GM12878 (cell line): ENCODE results near the gene TPK1. TPM values are rescaled to one million over a fixed set of nuclear protein-coding genes. Genes with fewer than 3 reads are reported as not detected.

Source experiments
- ATAC-seq: fragments of 200-7000 bp; cut with Tn5 transposase; 3 replicates; pipeline ENCODE4 v1.9.1; 2020; ENCODE audit warnings: mild to moderate bottlenecking, moderate library complexity
- BruUV-seq: library from RNA; stranded (reverse); fragments of 400-500 nt; replicated peaks from 2 replicates; lab custom pipeline; 2021; lab: Mats Ljungman, UMichigan
- CTCF ChIA-PET: fragments of 300-600 bp; sonication (Branson Sonifier 250); formaldehyde crosslinking; extraction: SDS; loops from one replicate; lab custom pipeline; 2021; ENCODE audit warnings: inconsistent platforms; lab: Yijun Ruan, JAX
- POLR2A ChIA-PET: fragments of 350-600 bp; formaldehyde crosslinking; extraction: SDS; loops from one replicate; lab custom pipeline; 2021; ENCODE audit warnings: inconsistent platforms; lab: Charles Lee
- RAD21 ChIA-PET: fragments of 300-600 bp; sonication (Branson Sonifier 250); formaldehyde crosslinking; loops from one replicate; lab custom pipeline; 2023; ENCODE audit warnings: antibody characterized with exemption; ENCODE audit not compliant: unreplicated experiment; lab: Charles Lee
- SMC1A ChIA-PET: fragments of 300-600 bp; sonication (Branson Sonifier 250); formaldehyde crosslinking; loops from one replicate; lab custom pipeline; 2023; ENCODE audit not compliant: unreplicated experiment, uncharacterized antibody; lab: Charles Lee
- DNase-seq: peaks from one replicate; pipeline ENCODE4 v3.0.0-alpha.2; 2011; ENCODE audit warnings: low read depth, low spot score
- FAIRE-seq: peaks from 3 replicates; lab custom pipeline; 2011; peaks lifted over from hg19 to GRCh38; lab: Jason Lieb, UNC
- H2AFZ ChIP-seq: 2 replicates; pipeline ENCODE4 v1.6.0; 2011; ENCODE audit warnings: low read depth, low read length, control low read depth; ENCODE audit not compliant: control insufficient read depth
- H3K27ac ChIP-seq: 2 replicates; pipeline ENCODE4 v1.5.1; 2011; ENCODE audit warnings: control low read depth; ENCODE audit not compliant: control insufficient read depth, insufficient read depth
- H3K27me3 ChIP-seq, 2 experiments: replicated peaks in 1 of 2; 2 replicates each; pipeline versions ENCODE4 v1.6.0 to v1.6.1; 2011; ENCODE audit warnings: low read length in 1 of 2; ENCODE audit not compliant: control insufficient read depth in 2 of 2, insufficient read depth in 2 of 2
- H3K36me3 ChIP-seq, 2 experiments: 2 replicates each; pipeline ENCODE4 v1.5.1; 2011; ENCODE audit warnings: low read length in 1 of 2; ENCODE audit not compliant: control insufficient read depth in 2 of 2, insufficient read depth in 2 of 2
- H3K4me1 ChIP-seq: 2 replicates; pipeline ENCODE4 v1.6.1; 2011; ENCODE audit warnings: mild to moderate bottlenecking, low read length, moderate library complexity, mixed read lengths; ENCODE audit not compliant: control insufficient read depth, insufficient read depth
- H3K4me2 ChIP-seq: 2 replicates; pipeline ENCODE4 v1.6.0; 2011; ENCODE audit warnings: control low read depth; ENCODE audit not compliant: control insufficient read depth, insufficient read depth
- H3K4me3 ChIP-seq: fragments of 200-600 bp; sonication (generic); 2 replicates; pipeline ENCODE4 v1.5.1; 2016
- H3K79me2 ChIP-seq: 2 replicates; pipeline ENCODE4 v1.6.0; 2011; ENCODE audit warnings: low read length; ENCODE audit not compliant: control insufficient read depth, insufficient read depth
- H3K9ac ChIP-seq: 2 replicates; pipeline ENCODE4 v1.8.0; 2011; ENCODE audit warnings: low read length, control low read depth, mixed read lengths; ENCODE audit not compliant: control insufficient read depth, insufficient read depth
- H3K9me3 ChIP-seq: replicated peaks from 3 replicates; pipeline ENCODE4 v1.5.1; 2011; ENCODE audit warnings: mild to moderate bottlenecking, low read length; ENCODE audit not compliant: control insufficient read depth, insufficient read depth
- H4K20me1 ChIP-seq: 2 replicates; pipeline ENCODE4 v1.6.0; 2011; ENCODE audit not compliant: control insufficient read depth, insufficient read depth
- ATF2 ChIP-seq: IDR thresholded peaks from 2 replicates; pipeline ENCODE4 v1.6.1; 2012; ENCODE audit warnings: low read length, inconsistent platforms
- ATF7 ChIP-seq: fragments of 450-650 bp; IDR thresholded peaks from 2 replicates; pipeline ENCODE4 v1.6.1; 2016; ENCODE audit warnings: low read depth, mild to moderate bottlenecking
- BHLHE40 ChIP-seq, 2 experiments: fragments of 450-650 bp in 1 of 2; IDR thresholded peaks; 2 replicates each; pipeline ENCODE4 v1.6.1; 2011 to 2017; ENCODE audit warnings: low read depth in 2 of 2, borderline replicate concordance in 1 of 2, improper control_type of control experiment in 1 of 2, low read length in 1 of 2, mild to moderate bottlenecking in 1 of 2
- EED ChIP-seq: sonication (generic); IDR thresholded peaks from 2 replicates; pipeline ENCODE4 v1.6.1; 2016; ENCODE audit warnings: antibody characterized with exemption, low read depth
- NR2F1 ChIP-seq: fragments of 450-650 bp; conservative IDR thresholded peaks from 2 replicates; pipeline ENCODE4 v1.6.1; 2017; ENCODE audit warnings: mild to moderate bottlenecking
- PAX5 ChIP-seq: IDR thresholded peaks from 2 replicates; pipeline ENCODE4 v1.6.1; 2011; ENCODE audit warnings: low read depth, low read length, borderline replicate concordance
- RBBP5 ChIP-seq: fragments of 200-600 bp; sonication (generic); conservative IDR thresholded peaks from 2 replicates; pipeline ENCODE4 v1.6.1; 2016
- SPI1 ChIP-seq: IDR thresholded peaks from 2 replicates; pipeline ENCODE4 v1.6.1; 2011; ENCODE audit warnings: low read depth, mild to moderate bottlenecking, low read length, moderate library complexity, borderline replicate concordance; ENCODE audit not compliant: insufficient read depth
- WGBS: methylation state at CpG from one replicate; pipeline ENCODE4 v1.1.6; 2016; ENCODE audit warnings: low lambda C conversion rate; ENCODE audit not compliant: insufficient replicate concordance, insufficient coverage; ENCODE audit errors: missing lambda C conversion rate; 5-methylcytosine and 5-hydroxymethylcytosine counted together
- in situ Hi-C: fragments of 300-500 bp; cut with MboI; formaldehyde crosslinking; loops from 9 replicates; pipeline ENCODE4 v1.14.3; 2018; ENCODE audit warnings: mixed read lengths
- intact Hi-C: fragments of 100-400 bp; cut with micrococcal nuclease; formaldehyde crosslinking; loops from one replicate; pipeline ENCODE4 v1.14.2; 2022; ENCODE audit not compliant: unreplicated experiment
- polyA plus RNA-seq, 11 experiments: library from polyadenylated mRNA; depleted of rRNA in 4 of 11; unstranded in 6 of 11; stranded (reverse) in 5 of 11; fragments of >200 nt; fragmentation: Nextera tagmentation in 4 of 11; fragmentation: Illumina TruSeq in 1 of 11; extraction: Ambion mirVana in 4 of 11; extraction: Trizol in 1 of 11; gene quantifications; 1 replicate in 1 of 11; 2 replicates in 10 of 11; pipeline versions ENCODE4 v1.2.1 to v1.2.3, GENCODE V29; 2011 to 2016; ENCODE audit warnings: inconsistent platforms in 2 of 11, missing spikeins in 2 of 11, low read depth in 1 of 11
- total RNA-seq, 4 experiments: library from RNA; depleted of rRNA in 3 of 4; stranded (reverse); fragments of >200 nt in 3 of 4; fragmentation: Illumina TruSeq in 1 of 4; extraction: Trizol in 1 of 4; gene quantifications; 2 replicates each; pipeline versions ENCODE4 v1.2.1 to v1.2.3, GENCODE V29; 2013 to 2021

TPK1 gene
- total and polyA plus RNA-seq, 10 of the 15 experiments (the other 5 are each of a cell fraction or from before 2014, with no cell fraction given), result 7.1 to 19.0 (median 9.3) TPM

GRCh38 chr7:144484445-144484844 lies 351.4 kb downstream of the TPK1 start:
- DNase-seq (no peak), ATAC-seq (no peak), FAIRE-seq (no peak)
- no peaks in the 10 kb centered on the region for H4K20me1 ChIP-seq
- in situ Hi-C loops (no loop called here), intact Hi-C loops (no loop called here)
- H3K4me1 ChIP-seq, result no peaks in the 10 kb centered on the region
- no peaks in the 10 kb centered on the region; the same call in 2 of the 3 replicates for H3K9me3 ChIP-seq
- no peak for TF ChIP-seq RBBP5
- TF ChIP-seq BHLHE40 (IDR thresholded peaks at IDR 0.05; ENCODE audit: borderline replicate concordance in 1 of 2, low read depth in 2 of 2, low read length in 1 of 2), result no peak
- no peak for TF ChIP-seq NR2F1
- no peak overlapping the region for H2AFZ ChIP-seq
- 33% methylated on average over 2 of the region's 2 CpGs for WGBS
- no peak overlapping the region for H3K27ac ChIP-seq
- RAD21 ChIA-PET, result no interaction called here
- H3K4me2 ChIP-seq, result no peak overlapping the region
- POLR2A ChIA-PET, result no interaction called here
- H3K9ac ChIP-seq, result no peak overlapping the region
- SMC1A ChIA-PET, result no interaction called here
- no peak overlapping the region for H3K4me3 ChIP-seq
- CTCF ChIA-PET, result no interaction called here
- no TSS peak for BruUV-seq
- H3K79me2 ChIP-seq, result no peaks in the 10 kb centered on the region
- no peaks in the 10 kb centered on the region for H3K27me3 ChIP-seq
- no peaks in the 10 kb centered on the region for H3K36me3 ChIP-seq

- H3K27ac ChIP-seq, result no peak overlapping the region
- CTCF ChIA-PET, result interaction anchor here (1.3 kb wide), 1 partner anchor 16 kb away, joined by 4 read pairs; no protein-coding TSS in a partner anchor
- intact Hi-C loops (no loop called here), in situ Hi-C loops (no loop called here)
- RAD21 ChIA-PET, result no interaction called here
- ATAC-seq (peak; percentile 36; the same call in 2 of the 3 replicates), DNase-seq (no peak), FAIRE-seq (no peak)
- POLR2A ChIA-PET, result no interaction called here
- SMC1A ChIA-PET, result interaction anchor here (1.0 to 1.2 kb wide), 2 partner anchors 11 kb away, joined by 3 read pairs; no protein-coding TSS in a partner anchor
- no peaks in the 10 kb centered on the region for H3K36me3 ChIP-seq
- H2AFZ ChIP-seq, result no peak overlapping the region
- no peaks in the 10 kb centered on the region; the same call in 2 of the 3 replicates for H3K9me3 ChIP-seq
- no peaks in the 10 kb centered on the region for H4K20me1 ChIP-seq
- H3K79me2 ChIP-seq, result no peaks in the 10 kb centered on the region
- no peak for TF ChIP-seq ATF2
- peak; percentile 65 for TF ChIP-seq SPI1
- peak; percentile 35; the same call in 1 of the 2 replicates for TF ChIP-seq EED
- 0 out of 2 replicates have a peak, but pooled peaks have one; percentile 18 for TF ChIP-seq ATF7
- no peak for TF ChIP-seq PAX5
- H3K4me2 ChIP-seq, result no peak overlapping the region
- H3K9ac ChIP-seq, result no peak overlapping the region
- WGBS, result 78% methylated on average over 1 of the region's 1 CpG
- no peak overlapping the region for H3K4me3 ChIP-seq
- BruUV-seq, result no TSS peak
- no peaks in the 10 kb centered on the region for H3K27me3 ChIP-seq
- no peaks in the 10 kb centered on the region for H3K4me1 ChIP-seq
These were observed 352.7 kb downstream of the TPK1 start for GRCh38 chr7:144483189-144483588.
